GM21825 (cell line): ENCODE data around the gene CDC42SE2.
"Not testable (repeated sequence)": the region's sequence is repeated elsewhere in the genome, so short reads cannot be mapped to it uniquely, and the experiment has no call there.

Experiments used
- ATAC-seq: cut with Tn5 transposase; IDR thresholded peaks from one replicate; pipeline ENCODE4 v1.9.1; 2021; ENCODE audit warnings: mild to moderate bottlenecking, moderate library complexity; ENCODE audit not compliant: unreplicated experiment

Gene CDC42SE2

GRCh38 chr5:131316822-131317221 lies 53.0 kb downstream of the CDC42SE2 start:
- ATAC-seq: no peak

- no peak for ATAC-seq
Measured at GRCh38 chr5:131318455-131318854, 54.6 kb downstream of the CDC42SE2 start.

- no peak for ATAC-seq
Measured at GRCh38 chr5:131321066-131321465, 57.2 kb downstream of the CDC42SE2 start.

- no peak for ATAC-seq
Measured at GRCh38 chr5:131322926-131323325, 59.1 kb downstream of the CDC42SE2 start.

GRCh38 chr5:131323378-131323777 lies 59.5 kb downstream of the CDC42SE2 start:
- no peak for ATAC-seq

- no peak for ATAC-seq
Measured at GRCh38 chr5:131324303-131324702, 60.5 kb downstream of the CDC42SE2 start.

- no peak for ATAC-seq
Measured at GRCh38 chr5:131328536-131329285, 64.9 kb downstream of the CDC42SE2 start.

- ATAC-seq: no peak
Measured at GRCh38 chr5:131329286-131329560, 65.4 kb downstream of the CDC42SE2 start.

GRCh38 chr5:131330031-131330430 lies 66.2 kb downstream of the CDC42SE2 start:
- ATAC-seq: no peak

- ATAC-seq: not testable (repeated sequence)
Measured at GRCh38 chr5:131335756-131336155, 71.9 kb downstream of the CDC42SE2 start.

GRCh38 chr5:131336801-131337200 lies 72.9 kb downstream of the CDC42SE2 start:
- not testable (repeated sequence) for ATAC-seq

- ATAC-seq: not testable (repeated sequence)
Measured at GRCh38 chr5:131337240-131338050, 73.6 kb downstream of the CDC42SE2 start.

GRCh38 chr5:131338051-131338453 lies 74.2 kb downstream of the CDC42SE2 start:
- ATAC-seq: no peak

- ATAC-seq: not testable (repeated sequence)
Measured at GRCh38 chr5:131344288-131344687, 80.4 kb downstream of the CDC42SE2 start.

GRCh38 chr5:131346204-131346603 lies 82.4 kb downstream of the CDC42SE2 start:
- not testable (repeated sequence) for ATAC-seq

- no peak for ATAC-seq
Measured at GRCh38 chr5:131353991-131354390, 90.1 kb downstream of the CDC42SE2 start.

- peak; percentile 48 for ATAC-seq
Measured at GRCh38 chr5:131355971-131356528, 92.2 kb downstream of the CDC42SE2 start.

GRCh38 chr5:131356619-131357018 lies 92.8 kb downstream of the CDC42SE2 start:
- ATAC-seq: no peak

GRCh38 chr5:131357739-131358561 lies 94.1 kb downstream of the CDC42SE2 start:
- ATAC-seq: peak; percentile 42

GRCh38 chr5:131361677-131362315 lies 97.9 kb downstream of the CDC42SE2 start:
- no peak for ATAC-seq
